GM12872 (cell line): ENCODE results near the gene GTF2F2.

ENCODE experiments used
- CTCF ChIP-seq: IDR thresholded peaks from 3 replicates; pipeline ENCODE4 v1.5.1; 2011; ENCODE audit warnings: low read depth, mild to moderate bottlenecking, low read length, moderate library complexity; ENCODE audit not compliant: insufficient read depth

GTF2F2 gene

DNA sequence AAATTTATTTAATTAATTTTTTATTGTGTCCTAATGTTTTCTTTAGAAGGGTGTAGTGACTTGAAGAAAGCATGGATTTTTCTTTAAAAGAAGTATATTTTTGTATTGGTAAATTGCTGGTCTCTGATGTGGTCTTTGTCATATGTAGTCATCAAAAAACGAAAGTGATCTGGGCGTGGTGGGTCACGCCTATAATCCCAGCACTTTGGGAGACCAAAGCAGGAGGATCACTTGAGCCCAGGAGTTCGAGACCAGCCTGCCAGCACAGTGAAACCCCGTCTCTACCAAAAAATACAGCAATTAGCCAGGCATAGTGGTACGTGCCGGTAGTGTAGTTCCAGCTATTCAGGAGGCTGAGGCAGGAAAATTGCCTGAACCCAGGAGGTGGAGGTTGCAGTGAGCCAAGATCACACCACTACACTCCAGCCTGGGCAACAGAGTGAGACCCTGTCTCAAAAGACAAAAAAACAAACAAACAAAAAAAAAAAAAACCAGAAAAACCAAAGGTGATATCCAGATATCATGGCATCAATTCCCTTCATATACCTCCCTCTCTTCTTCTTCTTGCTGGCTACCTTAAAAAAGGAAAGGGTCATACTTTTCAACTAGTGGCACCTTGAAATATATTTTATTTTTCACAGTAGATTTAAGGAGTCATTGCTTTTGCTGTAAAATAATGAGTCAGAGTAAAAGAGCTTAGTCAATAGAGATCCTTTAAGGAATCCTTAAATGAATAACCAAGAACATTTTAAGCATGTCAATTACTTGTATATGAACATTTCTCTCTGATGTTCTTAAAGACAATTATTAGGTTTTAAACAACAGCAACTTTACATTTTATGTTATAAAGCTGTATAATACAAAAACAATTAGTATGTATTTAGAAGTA is 60.6 kb downstream of the GTF2F2 start:
- no peak for TF ChIP-seq CTCF

- TF ChIP-seq CTCF = no peak
Observed at GRCh38 chr13:45184693-45185092, 64.4 kb downstream of the GTF2F2 start.

DNA sequence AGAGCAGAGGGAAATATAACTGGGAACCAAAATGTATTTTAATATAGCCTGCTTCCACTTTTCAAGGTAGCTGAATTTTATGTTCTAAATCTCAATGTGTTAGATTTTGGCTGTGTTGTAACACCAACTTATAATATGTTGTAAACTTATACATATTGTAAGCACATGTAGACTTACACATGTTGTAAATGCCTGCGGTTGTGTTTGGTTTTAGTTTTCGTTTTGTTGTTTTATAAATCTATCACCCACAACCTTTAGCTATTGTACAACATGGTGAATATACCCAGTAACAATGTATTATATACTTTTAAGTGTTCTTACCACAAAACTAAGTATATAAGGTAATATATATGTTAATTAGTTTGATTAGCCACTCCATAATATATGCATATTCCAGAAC is 65.0 kb downstream of the GTF2F2 start:
- TF ChIP-seq CTCF = no peak

GRCh38 chr13:45191874-45192273 is 71.6 kb downstream of the GTF2F2 start:
- TF ChIP-seq CTCF = no peak

DNA sequence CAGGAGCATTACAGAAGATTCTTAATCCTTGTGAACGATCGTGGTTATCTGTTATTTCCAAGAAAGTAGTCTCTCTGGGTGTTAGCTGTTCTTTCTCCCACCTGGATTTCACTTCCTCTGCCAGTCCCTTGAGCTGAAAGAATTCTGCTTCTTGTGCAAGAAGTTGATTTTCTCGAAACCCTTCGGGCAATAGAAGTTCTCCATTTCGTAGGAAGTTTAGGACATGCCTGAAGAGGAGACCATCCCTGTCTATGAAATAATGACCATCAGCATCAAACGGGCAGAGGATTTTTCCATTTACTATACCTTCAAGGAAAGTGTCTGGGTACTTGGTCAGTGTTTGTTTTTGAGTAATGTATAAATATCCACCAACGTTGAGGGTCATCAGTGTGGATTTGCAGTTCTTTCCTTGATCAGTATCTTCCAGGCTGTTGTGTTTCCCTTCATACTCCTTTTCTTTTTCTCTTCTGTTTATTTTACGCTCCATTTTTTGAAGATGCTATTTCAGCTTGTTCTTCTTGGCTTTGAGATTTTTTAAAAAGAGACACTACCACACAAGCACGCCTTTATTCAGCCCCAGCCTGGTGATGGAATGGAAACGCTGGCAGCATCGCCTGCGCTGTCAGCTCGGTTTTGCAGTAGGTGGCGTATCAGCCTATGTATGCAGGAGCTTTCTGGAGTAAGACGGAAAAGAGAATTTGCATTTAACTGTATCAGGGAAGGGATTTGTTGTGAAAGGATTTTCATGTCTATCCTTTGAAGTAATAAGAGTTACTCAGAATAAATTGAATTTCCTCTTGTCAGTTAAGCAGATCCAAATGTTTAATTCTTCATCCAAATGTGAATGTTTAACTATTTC is 74.0 kb downstream of the GTF2F2 start:
- no peak for TF ChIP-seq CTCF

DNA sequence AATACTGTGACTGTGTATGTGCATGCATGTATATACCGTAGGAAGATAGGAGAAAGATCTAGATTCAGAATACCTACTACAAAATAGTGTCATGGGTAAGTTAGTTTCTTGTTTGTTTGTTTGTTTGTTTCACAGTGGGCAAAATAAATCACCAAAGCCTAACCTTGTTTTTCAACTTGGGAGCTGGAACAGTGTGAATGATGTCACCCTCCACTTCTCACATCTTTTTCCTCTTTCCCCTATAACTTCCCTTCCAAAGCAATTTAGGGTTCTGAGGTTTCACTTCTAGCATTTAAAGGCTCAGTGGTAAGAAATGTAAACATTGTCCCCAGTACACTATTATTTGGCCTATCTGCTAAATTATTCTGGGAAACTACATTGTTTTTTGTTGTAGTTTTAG is 75.1 kb downstream of the GTF2F2 start:
- no peak for TF ChIP-seq CTCF

GRCh38 chr13:45196096-45196495 is 75.8 kb downstream of the GTF2F2 start:
- no peak for TF ChIP-seq CTCF
